ENCODE results near the gene TLE3. TPM values are rescaled to one million over a fixed set of nuclear protein-coding genes. Genes with fewer than 3 reads are reported as not detected.

The TLE3 gene
- total and polyA plus RNA-seq, 11 donors, result 4.8 to 49.6 (median 16.4) TPM

DNA sequence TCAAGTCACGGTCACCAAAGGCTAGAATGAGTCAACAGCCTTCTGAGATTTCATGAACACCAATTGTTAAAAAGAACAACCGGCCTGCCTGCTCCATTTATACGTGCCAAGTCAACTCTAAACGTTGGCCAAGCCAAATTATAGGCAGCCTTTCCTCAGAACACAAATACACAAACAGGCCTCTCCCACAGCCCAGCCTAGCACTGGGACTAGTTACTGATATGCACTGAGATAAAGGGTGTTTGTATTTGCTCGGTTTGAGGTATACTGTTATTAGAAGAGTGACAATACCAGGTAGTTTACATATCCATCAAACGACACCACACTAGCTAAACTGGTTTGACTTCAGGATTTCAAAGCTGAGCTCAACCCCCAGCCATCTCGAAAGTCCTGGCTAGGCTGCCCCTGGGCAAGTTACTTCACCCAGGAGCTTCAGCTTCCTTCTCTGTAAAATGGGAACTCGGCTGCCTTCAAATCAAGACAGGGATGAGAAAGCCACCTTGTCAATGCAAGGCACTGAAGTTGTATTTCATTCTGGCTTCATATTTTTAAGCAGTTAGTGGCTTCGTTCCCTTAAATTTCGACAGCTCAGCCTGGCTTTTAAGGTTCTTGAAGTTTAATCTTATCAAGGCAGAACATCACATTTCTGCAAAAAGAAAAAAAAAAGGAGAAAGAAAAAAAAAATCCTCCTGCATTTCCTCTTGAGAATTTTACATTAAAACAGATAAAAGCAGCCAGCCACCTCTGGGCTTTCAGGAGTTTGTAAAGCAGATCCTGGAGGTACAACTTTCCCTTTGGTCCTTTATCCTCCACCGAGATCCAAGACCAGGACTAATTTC lies 4.0 kb downstream of the TLE3 start:
- TF ChIP-seq POLR2A (IDR thresholded peaks at IDR 0.05), result no peak
- TF ChIP-seq, protein P1, sequence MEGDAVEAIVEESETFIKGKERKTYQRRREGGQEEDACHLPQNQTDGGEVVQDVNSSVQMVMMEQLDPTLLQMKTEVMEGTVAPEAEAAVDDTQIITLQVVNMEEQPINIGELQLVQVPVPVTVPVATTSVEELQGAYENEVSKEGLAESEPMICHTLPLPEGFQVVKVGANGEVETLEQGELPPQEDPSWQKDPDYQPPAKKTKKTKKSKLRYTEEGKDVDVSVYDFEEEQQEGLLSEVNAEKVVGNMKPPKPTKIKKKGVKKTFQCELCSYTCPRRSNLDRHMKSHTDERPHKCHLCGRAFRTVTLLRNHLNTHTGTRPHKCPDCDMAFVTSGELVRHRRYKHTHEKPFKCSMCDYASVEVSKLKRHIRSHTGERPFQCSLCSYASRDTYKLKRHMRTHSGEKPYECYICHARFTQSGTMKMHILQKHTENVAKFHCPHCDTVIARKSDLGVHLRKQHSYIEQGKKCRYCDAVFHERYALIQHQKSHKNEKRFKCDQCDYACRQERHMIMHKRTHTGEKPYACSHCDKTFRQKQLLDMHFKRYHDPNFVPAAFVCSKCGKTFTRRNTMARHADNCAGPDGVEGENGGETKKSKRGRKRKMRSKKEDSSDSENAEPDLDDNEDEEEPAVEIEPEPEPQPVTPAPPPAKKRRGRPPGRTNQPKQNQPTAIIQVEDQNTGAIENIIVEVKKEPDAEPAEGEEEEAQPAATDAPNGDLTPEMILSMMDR (IDR thresholded peaks at IDR 0.05), result no peak
- no peak overlapping the region for H3K27ac ChIP-seq
- ATAC-seq (no peak), DNase-seq (no peak)
- H3K4me1 ChIP-seq, result peaks cover 2 to 77% (median 58%) of the 10 kb centered on the region in 12 donors
- whole genome bisulfite sequencing, 4 donors, result 58 to 69% (median 66%) methylated on average over 11 of the region's 11 CpGs
- H3K4me3 ChIP-seq, result peak overlapping the region in 1 of 12 donors; percentile 91
- intact Hi-C loops (cut with DNase I), result loop anchor here in 8 of 10 donors (5.0 to 10.0 kb wide), 7 partner anchors 174 to 619 kb away; no protein-coding TSS in a partner anchor
- peaks cover 0 to 10% (median 0%) of the 10 kb centered on the region in 9 donors for H3K27me3 ChIP-seq
- H3K36me3 ChIP-seq, result peaks cover 0 to 47% (median 0%) of the 10 kb centered on the region in 9 donors
- H3K9me3 ChIP-seq, result no peaks in the 10 kb centered on the region

DNA sequence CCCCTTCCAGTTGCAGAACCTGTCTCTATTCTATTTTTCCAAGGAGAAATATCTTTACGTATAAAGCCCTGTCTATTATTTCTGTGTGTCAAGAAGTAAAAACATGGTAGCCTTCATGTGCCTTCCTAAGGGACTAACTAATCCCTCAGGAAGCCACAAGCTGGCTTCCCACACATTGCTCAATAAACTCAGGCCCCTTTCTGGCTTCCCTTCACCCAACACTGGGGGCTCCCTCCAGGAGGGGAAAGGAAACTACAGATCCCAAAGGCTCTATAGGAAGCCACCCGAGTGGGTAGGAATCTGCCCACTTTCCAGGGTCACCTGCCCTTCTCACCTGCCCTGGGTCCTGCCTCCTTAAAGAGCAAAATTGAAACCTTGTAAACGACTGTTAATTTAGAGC lies 4.6 kb downstream of the TLE3 start:
- 49 to 75% (median 55%) methylated on average over 3 of the region's 3 CpGs for WGBS, 4 donors
- Histone ChIP-seq H3K36me3 (peaks cover 0 to 51% (median 0%) of the 10 kb centered on the region in 9 donors), H3K27me3 (peaks cover 0 to 10% (median 0%) of the 10 kb centered on the region in 9 donors), H3K4me1 (peaks cover 2 to 77% (median 58%) of the 10 kb centered on the region in 12 donors), H3K9me3 (no peaks in the 10 kb centered on the region), H3K27ac (no peak overlapping the region), H3K4me3 (peak overlapping the region in 1 of 12 donors; percentile 91)
- intact Hi-C loops (cut with DNase I), result loop anchor here in 8 of 10 donors (5.0 to 10.0 kb wide), 7 partner anchors 174 to 618 kb away; no protein-coding TSS in a partner anchor
- no peak for DNase-seq
- ATAC-seq, result no peak
- TF ChIP-seq, protein P1 (IDR thresholded peaks at IDR 0.05), result no peak
- no peak for TF ChIP-seq POLR2A (IDR thresholded peaks at IDR 0.05)

DNA sequence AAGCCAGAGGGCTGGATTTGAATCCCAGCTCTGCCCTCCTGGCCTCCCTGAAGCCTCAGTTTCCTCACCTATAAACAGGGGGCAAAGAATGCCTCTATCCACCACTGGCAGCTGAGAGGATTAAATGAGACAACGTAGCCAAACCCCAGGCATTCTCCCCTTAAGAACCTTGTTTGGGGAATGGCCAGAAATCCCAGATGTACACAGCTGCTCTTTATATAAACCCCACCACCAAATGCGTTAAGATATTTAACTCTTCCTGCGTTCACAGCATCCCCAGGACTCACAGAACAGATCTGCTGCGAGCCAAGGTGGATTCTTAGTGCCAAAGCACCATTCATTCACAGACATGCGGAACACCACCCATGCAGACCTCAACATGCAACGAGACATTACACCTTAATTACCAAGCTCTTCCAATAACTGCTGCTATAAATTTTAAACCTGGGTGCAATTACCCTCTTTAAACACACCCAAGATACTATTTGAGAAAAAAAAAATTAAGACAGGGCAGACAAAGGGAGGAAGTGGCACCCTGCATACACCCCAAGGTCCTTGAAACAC lies 5.2 kb downstream of the TLE3 start:
- 76 to 93% (median 83%) methylated on average over 6 of the region's 6 CpGs for WGBS, 4 donors
- TF ChIP-seq POLR2A (IDR thresholded peaks at IDR 0.05), result no peak
- TF ChIP-seq, protein P1 (IDR thresholded peaks at IDR 0.05), result no peak
- H3K4me3 ChIP-seq, result peak overlapping the region in 1 of 12 donors; percentile 91
- peaks cover 0 to 10% (median 0%) of the 10 kb centered on the region in 9 donors for H3K27me3 ChIP-seq
- ATAC-seq (no peak), DNase-seq (no peak)
- no peak overlapping the region for H3K27ac ChIP-seq
- intact Hi-C loops (cut with DNase I), result loop anchor here in 8 of 10 donors (5.0 to 10.0 kb wide), 7 partner anchors 175 to 618 kb away; no protein-coding TSS in a partner anchor
- H3K36me3 ChIP-seq, result peaks cover 0 to 56% (median 0%) of the 10 kb centered on the region in 9 donors
- peaks cover 2 to 81% (median 62%) of the 10 kb centered on the region in 12 donors for H3K4me1 ChIP-seq
- no peaks in the 10 kb centered on the region for H3K9me3 ChIP-seq
